ENCODE measurements around the gene CDH13. TPM values are rescaled to one million over a fixed set of nuclear protein-coding genes. Genes with fewer than 3 reads are reported as not detected.

The CDH13 gene
- polyA plus RNA-seq, 1 donor from 2014 or later = 3.2 TPM

DNA sequence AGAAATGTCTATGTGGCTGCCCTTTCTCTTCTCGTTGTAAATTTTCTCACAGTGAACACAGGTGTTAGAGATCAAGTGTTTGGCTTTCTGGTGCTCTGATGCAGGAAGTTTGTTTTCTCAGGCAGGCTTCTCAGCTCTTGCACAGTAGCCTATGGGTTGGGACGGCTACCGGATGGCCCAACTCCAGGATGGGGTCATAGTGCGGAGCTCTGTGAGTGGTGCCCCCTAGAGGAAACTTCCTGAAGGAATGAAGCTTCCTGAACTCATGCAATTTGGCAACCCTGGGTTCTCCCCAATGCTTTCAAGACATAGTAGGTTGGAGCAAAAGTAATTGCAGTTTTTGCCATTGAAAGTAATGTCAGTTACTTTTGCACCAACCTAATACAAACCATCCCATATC, 773.5 kb downstream of the CDH13 start:
- no peak overlapping the region for H2AFZ ChIP-seq (ENCODE audit: low read depth, low read length)
- H3F3A ChIP-seq (ENCODE audit: insufficient read depth, low read length, poor library complexity, severe bottlenecking) = no peaks in the 10 kb centered on the region
- H3K9me3 ChIP-seq (ENCODE audit: low read length) = no peaks in the 10 kb centered on the region
- H3K79me2 ChIP-seq (replicated peaks; ENCODE audit: insufficient read depth, low read length) = no peaks in the 10 kb centered on the region
- no peaks in the 10 kb centered on the region for H3K36me3 ChIP-seq (ENCODE audit: insufficient read depth, low read length)
- TF ChIP-seq EP300 (conservative IDR thresholded peaks at IDR 0.05; ENCODE audit: poor library complexity, severe bottlenecking) (no peak), MXI1 (conservative IDR thresholded peaks at IDR 0.05; ENCODE audit: poor library complexity, severe bottlenecking) (no peak), TAF1 (IDR thresholded peaks at IDR 0.05; ENCODE audit: low read depth) (no peak), RAD21 (conservative IDR thresholded peaks at IDR 0.05) (no peak), SMC3 (conservative IDR thresholded peaks at IDR 0.05; ENCODE audit: poor library complexity) (no peak), POLR2AphosphoS5 (IDR thresholded peaks at IDR 0.05) (no peak)
- TF ChIP-seq, protein P1, sequence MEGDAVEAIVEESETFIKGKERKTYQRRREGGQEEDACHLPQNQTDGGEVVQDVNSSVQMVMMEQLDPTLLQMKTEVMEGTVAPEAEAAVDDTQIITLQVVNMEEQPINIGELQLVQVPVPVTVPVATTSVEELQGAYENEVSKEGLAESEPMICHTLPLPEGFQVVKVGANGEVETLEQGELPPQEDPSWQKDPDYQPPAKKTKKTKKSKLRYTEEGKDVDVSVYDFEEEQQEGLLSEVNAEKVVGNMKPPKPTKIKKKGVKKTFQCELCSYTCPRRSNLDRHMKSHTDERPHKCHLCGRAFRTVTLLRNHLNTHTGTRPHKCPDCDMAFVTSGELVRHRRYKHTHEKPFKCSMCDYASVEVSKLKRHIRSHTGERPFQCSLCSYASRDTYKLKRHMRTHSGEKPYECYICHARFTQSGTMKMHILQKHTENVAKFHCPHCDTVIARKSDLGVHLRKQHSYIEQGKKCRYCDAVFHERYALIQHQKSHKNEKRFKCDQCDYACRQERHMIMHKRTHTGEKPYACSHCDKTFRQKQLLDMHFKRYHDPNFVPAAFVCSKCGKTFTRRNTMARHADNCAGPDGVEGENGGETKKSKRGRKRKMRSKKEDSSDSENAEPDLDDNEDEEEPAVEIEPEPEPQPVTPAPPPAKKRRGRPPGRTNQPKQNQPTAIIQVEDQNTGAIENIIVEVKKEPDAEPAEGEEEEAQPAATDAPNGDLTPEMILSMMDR (IDR thresholded peaks at IDR 0.05; ENCODE audit: poor library complexity, severe bottlenecking) = no peak
- TF ChIP-seq, protein P2, sequence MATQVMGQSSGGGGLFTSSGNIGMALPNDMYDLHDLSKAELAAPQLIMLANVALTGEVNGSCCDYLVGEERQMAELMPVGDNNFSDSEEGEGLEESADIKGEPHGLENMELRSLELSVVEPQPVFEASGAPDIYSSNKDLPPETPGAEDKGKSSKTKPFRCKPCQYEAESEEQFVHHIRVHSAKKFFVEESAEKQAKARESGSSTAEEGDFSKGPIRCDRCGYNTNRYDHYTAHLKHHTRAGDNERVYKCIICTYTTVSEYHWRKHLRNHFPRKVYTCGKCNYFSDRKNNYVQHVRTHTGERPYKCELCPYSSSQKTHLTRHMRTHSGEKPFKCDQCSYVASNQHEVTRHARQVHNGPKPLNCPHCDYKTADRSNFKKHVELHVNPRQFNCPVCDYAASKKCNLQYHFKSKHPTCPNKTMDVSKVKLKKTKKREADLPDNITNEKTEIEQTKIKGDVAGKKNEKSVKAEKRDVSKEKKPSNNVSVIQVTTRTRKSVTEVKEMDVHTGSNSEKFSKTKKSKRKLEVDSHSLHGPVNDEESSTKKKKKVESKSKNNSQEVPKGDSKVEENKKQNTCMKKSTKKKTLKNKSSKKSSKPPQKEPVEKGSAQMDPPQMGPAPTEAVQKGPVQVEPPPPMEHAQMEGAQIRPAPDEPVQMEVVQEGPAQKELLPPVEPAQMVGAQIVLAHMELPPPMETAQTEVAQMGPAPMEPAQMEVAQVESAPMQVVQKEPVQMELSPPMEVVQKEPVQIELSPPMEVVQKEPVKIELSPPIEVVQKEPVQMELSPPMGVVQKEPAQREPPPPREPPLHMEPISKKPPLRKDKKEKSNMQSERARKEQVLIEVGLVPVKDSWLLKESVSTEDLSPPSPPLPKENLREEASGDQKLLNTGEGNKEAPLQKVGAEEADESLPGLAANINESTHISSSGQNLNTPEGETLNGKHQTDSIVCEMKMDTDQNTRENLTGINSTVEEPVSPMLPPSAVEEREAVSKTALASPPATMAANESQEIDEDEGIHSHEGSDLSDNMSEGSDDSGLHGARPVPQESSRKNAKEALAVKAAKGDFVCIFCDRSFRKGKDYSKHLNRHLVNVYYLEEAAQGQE (IDR thresholded peaks at IDR 0.05; ENCODE audit: borderline replicate concordance) = no peak
- H3K4me2 ChIP-seq (ENCODE audit: low read length) = no peak overlapping the region
- no peaks in the 10 kb centered on the region for H3K27me3 ChIP-seq (ENCODE audit: insufficient read depth, low read depth, low read length)
- no peak overlapping the region for H3K4me3 ChIP-seq (ENCODE audit: low read length)
- H3K27ac ChIP-seq (ENCODE audit: low read length) = no peak overlapping the region
- H4K20me1 ChIP-seq (ENCODE audit: insufficient read depth) = no peaks in the 10 kb centered on the region
- no peaks in the 10 kb centered on the region for H3K9me2 ChIP-seq (ENCODE audit: insufficient read depth, low read length)
- H3K9ac ChIP-seq (ENCODE audit: low read length) = no peak overlapping the region

DNA sequence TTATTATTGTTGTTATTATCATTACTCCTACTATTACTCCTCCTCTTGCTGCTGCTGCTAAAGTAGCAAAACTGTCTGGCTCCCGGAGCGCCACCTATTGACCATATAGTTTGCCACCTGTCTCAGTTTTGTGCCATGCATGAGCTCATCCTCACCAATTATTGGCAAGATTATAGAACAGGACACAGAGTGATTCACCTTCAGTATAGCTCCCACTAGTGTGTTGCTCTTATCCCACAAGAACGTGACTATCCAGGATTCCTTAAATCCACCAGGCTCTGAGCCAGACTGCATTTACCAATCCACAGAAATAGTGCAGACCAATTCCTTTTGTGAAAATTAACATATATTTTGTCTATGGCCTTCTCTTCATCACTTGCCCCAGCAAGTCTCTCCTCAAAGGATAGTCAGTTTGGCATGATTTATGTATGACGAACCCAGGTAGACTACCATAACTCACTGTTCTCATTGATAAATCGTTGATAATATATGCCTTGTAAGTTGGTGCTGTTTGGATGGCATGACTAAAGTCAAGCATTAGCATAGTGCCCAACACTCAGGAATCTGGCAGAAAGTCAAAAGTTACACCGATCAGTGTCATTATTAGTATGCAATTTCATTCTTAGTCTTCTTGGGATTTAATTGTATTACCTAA, 775.5 kb downstream of the CDH13 start:
- no peak overlapping the region for H2AFZ ChIP-seq (ENCODE audit: low read depth, low read length)
- H3K27me3 ChIP-seq (ENCODE audit: insufficient read depth, low read depth, low read length) = no peaks in the 10 kb centered on the region
- TF ChIP-seq, protein P1 (IDR thresholded peaks at IDR 0.05; ENCODE audit: poor library complexity, severe bottlenecking) = peak; percentile 27
- TF ChIP-seq TAF1 (IDR thresholded peaks at IDR 0.05; ENCODE audit: low read depth) = no peak
- TF ChIP-seq SMC3 (conservative IDR thresholded peaks at IDR 0.05; ENCODE audit: poor library complexity) = no peak
- H3K27ac ChIP-seq (ENCODE audit: low read length) = peak overlapping the region; percentile 51
- no peak overlapping the region for H3K9ac ChIP-seq (ENCODE audit: low read length)
- no peaks in the 10 kb centered on the region for H3K79me2 ChIP-seq (replicated peaks; ENCODE audit: insufficient read depth, low read length)
- H3K9me3 ChIP-seq (ENCODE audit: low read length) = no peaks in the 10 kb centered on the region
- no peaks in the 10 kb centered on the region for H3K9me2 ChIP-seq (ENCODE audit: insufficient read depth, low read length)
- peak overlapping the region; percentile 34 for H3K4me2 ChIP-seq (ENCODE audit: low read length)
- H4K20me1 ChIP-seq (ENCODE audit: insufficient read depth) = no peaks in the 10 kb centered on the region
- no peaks in the 10 kb centered on the region for H3K36me3 ChIP-seq (ENCODE audit: insufficient read depth, low read length)
- peak overlapping the region; percentile 15 for H3K4me3 ChIP-seq (ENCODE audit: low read length)
- H3F3A ChIP-seq (ENCODE audit: insufficient read depth, low read length, poor library complexity, severe bottlenecking) = no peaks in the 10 kb centered on the region

All from neural cell (in vitro differentiated cells).